SK-MEL-5 (cell line): Measurements from ENCODE around the gene TPGS1. TPM values are rescaled to one million over a fixed set of nuclear protein-coding genes. Genes with fewer than 3 reads are reported as not detected.

Experiments
- DNase-seq: peaks from one replicate; pipeline ENCODE4 v3.0.0-alpha.2; 2016; ENCODE audit warnings: low read depth, low spot score
- in situ Hi-C: cut with HindIII; loops from 2 replicates; pipeline ENCODE4 v1.10.0; 2016; ENCODE audit warnings: low sequenced_read_pairs, high pct_unique_total_duplicates, low pct_unique_long_range_greater_than_20kb
- total RNA-seq: library from RNA; depleted of rRNA; stranded (reverse); fragments of >200 nt; shearing (Covaris generic); gene quantifications from 2 replicates; pipeline ENCODE4 v1.2.3, GENCODE V29; 2014

Gene TPGS1
- total RNA-seq, 1 experiment from 2014 or later = 26.4 TPM

DNA sequence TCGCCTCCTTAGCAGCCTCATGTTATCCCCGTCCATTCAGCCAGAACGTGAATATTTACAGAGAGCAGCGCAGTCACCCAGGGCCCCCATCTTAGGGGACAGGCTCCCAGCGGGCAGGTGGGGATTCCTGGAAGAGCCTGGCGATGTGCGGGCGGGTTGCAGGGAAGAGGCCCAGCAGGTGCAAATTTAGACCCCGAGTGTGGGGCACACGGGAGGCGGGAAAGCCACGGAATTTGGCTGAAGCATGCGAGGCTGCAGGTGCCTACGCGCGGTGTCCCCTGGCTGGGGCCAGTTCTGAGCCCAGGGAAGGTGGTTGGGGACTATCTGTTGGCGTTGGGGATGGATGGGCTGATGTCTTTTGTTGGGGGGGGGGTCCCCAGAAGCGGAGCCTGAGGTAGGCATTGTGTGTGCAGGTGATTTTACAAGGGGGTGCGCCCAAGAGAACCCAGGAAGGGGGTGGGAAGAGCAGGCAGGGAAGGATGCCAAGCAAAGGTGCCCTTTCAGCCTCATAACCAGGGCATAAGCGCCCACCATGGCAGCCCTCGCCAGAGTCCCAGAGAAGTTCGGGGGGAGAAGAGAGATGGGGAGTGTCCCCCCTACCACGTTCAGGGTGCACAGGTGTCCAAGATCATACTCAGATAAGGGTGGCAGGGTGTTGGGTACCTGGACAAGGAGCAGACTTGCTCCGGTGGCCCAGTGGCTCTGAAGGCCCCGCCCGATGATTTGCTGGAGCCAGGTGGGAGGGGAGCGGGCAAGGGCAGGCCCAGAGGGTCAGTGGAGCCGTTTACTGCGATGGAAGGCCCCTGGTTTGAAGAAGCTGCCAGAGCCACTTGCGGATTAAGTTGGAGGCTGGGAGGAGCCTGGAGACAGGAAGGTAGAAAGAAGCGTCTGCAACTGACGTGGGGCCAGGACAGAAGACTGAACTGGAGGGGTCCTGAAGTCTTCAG lies 1.2 kb downstream of the TPGS1 start:
- DNase-seq = no peak
- in situ Hi-C loops = no loop called here

DNA sequence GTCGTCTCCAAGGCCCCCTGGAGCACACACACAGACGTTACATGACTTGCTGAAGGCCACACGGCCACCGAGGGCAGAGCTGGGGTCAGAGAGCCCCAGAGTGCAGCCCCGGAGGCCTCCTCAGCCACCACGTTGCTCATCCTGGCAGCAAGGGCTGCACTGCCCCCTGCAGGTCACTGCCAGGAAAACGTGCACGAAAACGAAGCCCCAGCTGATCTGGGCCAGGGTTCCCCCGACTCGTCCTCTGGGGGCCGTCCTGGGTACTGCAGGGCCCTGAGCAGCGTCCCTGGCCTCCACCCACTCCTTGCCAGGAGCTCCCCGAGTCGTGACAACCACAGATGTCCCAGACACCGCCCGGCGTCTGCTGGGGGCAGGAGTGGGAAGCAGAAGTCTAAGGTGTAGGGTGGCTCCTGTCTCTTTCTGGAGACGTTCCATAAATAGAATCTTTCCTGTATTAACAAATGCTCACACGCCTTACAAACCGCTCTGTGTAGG lies 3.4 kb downstream of the TPGS1 start:
- DNase-seq = peak; percentile 80
- in situ Hi-C loops = no loop called here

DNA sequence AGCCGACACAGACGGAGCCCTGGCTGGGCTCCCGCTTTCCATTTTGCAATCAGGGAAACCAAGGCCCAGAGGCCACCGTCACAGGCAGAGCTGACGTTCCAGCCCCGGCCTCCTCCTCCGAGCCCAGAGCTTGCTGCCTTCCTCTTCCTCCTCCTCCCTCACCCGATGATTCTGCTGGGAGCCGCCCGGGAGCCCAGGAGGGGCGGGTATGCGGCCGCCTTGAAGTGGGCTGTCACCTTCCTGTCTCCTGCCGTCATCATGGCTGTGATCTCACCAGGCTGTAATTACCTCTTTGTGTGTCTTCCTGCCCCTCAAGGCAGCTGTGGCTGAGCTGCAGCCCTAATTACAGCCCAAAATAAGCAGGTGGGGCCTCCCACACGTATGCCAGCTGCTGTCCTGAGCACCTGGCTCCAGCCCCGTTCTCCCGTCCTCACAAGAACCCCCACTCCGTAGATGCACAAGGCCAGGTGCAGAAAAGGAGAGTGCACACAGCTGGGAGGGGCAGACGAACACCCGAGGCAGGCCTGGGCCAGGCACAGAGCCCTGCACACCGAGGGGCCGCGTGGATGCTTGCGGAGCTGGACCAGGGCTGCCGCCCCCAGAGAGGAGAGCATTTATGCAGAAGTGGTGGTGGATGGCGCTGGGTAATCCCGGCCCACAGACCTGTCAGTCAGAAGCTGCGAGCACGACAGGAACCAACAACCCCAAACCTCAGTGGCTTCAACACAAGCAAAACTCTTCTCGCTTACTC lies 4.0 kb downstream of the TPGS1 start:
- no peak for DNase-seq
- in situ Hi-C loops = no loop called here

DNA sequence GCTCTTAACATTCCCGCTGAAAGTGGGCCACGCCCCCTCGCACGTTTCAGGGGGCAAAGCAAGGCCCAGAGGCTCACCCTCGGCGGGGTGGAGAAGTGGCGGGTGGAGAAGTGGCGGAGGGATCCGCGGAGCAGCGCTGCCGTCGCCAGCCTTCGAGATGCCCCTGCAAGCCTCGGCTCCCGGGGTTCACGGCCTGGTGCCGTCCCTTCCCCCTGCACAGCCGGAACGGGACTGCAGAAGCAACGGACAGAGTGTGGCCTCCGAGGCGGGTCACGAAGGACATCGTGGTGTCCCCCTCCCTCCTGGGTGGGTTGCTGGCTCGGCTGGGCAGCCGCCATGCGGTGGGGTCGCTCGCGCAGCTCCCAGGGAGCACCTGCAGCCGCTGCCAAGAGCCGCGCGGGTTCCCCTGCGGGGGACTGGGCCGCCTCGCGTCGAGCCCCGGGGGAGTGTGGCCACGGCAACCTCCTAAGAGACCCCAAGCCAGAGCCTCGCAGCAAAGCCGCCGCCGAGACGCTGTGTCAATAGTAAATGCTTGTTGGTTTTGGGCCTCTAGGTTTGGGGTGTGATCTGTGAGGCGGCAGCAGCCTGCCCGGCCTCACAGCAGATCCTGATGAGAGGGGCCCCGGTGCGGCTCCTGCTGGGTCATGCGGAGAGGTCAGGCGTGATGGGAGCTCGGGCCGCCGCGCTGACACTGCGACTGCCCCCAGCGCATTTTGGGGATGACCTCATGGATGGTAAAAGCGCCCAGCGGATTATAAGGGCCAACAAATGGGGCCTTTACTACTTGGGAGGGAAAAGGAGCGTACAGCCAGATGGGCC lies 5.5 kb downstream of the TPGS1 start:
- DNase-seq = no peak
- in situ Hi-C loops = no loop called here

DNA sequence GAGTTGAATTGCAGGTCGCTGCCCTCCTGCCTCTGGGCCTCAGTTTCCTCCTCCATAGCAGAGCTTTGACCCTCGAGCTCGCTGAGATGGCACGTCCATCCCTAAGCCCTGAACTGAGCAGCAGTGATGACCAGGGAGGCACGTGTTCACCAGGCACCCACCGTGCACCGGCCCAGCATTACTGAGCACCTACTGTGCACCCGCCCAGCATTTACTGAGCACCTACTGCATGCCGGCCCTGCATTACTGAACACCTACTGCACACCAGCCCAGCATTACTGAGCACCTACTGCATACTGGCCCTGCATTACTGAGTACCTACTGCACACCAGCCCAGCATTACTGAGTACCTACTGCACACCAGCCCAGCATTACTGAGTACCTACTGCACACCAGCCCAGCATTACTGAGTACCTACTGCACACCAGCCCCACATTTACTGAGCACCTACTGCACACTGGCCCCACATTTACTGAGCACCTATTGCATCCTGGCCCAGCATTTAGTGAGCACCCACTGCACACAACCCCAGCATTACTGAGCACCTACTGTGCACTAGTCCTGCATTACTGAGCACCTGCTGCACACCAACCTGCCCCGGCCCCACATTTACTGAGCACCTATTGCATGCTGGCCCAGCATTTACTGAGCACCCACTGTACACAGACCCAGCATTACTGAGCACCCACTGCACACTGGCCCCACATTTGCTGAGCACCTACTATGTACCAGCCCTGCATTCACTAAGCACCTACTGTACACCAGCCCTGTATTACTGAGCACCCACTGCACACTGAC lies 6.3 kb downstream of the TPGS1 start:
- DNase-seq = no peak

DNA sequence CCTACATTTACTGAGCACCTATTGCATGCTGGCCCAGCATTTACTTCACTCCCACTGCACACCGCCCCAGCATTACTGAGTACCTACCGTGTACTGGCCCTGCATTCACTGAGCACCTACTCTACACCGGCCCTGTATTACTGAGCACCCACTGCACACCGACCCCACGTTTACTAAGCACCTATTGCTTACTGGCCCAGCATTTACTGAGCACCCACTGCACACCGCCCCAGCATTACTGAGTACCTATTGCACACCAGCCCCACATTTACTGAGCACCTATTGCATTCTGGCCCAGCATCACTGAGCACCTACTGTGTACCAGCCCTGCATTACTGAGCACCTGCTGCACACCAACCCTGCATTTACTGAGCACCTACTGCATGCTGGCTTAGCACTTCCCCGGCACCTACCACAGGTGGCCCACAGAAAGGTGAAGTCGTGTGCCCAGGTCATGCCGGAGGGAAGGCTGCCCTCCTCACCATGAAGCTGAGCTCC lies 6.9 kb downstream of the TPGS1 start:
- no peak for DNase-seq
- in situ Hi-C loops = no loop called here

More for the DNA sequence above, 6.3 kb downstream of the TPGS1 start:
- in situ Hi-C loops = no loop called here

DNA sequence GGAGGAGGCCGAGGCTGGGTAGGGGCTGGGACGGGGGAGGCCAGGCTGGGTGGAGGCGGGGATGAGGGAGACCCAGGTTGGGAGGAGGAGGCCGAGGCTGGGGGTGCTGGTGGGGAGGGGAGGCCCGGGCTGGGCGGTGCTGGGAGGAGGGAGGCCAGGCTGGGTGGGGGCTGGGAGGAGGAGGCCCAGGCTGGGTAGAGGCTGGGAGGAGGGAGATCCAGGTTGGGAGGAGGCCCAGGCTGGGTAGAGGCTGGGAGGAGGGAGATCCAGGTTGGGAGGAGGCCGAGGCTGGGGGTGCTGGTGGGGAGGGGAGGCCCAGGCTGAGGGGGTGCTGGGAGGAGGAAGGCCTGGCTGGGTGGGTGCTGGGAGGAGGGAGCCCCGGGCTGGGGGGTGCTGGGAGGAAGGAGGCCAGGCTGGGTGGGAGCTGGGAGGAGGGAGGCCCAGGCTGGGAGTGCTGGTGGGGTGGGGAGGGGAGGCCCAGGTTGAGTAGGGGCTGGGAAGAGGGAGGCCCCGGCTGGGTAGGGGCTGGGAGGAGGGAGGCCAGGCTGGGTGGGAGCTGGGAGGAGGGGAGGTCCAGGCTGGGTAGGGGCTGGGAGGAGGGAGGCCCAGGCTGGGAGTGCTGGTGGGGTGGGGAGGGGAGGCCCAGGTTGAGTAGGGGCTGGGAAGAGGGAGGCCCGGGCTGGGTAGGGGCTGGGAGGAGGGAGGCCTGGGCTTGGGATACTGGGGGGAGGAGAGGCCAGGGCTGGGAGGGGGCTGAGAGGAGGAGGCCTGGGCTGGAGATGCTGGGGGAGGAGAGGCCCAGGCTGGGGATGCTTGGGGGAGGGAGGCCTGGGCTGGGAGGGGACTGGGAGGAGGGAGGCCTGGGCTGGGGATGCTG lies 10.7 kb downstream of the TPGS1 start:
- in situ Hi-C loops = no loop called here
- no peak for DNase-seq

DNA sequence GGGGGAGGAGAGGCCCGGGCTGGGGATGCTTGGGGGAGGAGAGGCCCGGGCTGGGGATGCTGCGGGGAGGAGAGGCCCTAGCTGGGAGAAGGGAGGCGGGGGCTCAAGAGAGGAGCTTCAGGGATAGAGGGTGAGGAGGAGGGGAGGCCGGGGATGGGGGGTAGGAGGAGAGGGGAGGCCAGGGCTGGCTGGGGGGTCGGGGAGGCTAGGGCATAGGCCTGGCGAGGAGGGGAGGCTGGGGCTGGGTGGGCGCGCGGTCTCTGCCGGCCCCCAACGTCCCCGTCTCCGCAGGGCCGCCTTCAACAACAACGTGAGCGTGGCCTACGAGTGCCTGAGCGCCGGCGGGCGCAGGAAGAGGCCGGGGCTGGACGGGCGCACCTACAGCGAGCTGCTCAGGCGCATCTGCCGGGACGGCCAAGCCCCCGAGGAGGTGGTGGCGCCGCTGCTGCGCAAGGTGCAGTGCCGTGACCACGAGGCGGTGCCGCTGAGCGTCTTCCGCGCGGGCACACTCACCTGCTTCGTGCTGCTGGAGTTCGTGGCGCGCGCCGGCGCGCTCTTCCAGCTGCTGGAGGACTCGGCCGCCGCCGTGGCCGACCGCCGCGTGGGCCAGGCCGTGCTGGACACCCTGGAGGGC lies 11.4 kb downstream of the TPGS1 start:
- in situ Hi-C loops = no loop called here
- no peak for DNase-seq

DNA sequence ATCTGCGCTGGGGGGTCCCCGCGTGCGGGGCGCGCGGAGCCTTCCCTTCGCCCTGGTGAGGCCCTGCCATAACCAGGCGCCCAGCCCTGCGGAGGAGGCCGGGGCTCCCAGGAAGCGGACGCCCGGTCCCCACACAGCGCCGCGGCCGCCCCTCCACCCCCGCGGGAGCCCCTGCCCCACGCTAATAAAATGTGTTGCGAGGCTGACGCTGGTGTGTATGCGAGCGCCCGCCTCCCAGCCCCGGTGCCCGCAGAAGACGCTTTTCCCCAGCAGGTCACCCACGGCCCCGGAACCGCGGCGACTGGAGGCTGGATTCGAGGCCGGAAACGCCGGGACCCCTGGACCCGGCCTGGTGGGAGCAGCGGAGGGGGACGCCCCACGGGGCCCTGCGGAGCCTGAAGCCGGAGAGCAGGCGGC lies 12.2 kb downstream of the TPGS1 start:
- in situ Hi-C loops = no loop called here

DNA sequence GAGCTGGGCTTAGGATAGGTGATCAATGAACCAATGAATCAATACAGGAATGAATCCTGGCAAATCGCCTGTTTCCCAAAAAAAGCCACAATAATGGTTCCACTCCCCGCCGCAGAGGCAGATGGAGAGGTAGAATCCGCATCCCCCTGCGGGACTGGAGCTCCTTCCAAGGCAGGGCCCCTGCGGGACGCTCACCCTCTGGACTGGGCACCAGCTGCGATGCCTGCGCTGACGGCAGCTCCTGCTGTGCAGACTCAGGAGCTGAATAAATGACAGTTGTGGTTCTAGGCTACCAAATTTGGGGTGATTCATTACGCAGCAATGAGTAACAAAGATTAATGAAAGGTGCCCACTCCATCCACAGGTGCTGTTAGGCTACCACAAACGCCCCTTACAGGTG lies 15.4 kb downstream of the TPGS1 start:
- in situ Hi-C loops = no loop called here
- no peak for DNase-seq

More for the DNA sequence above, 12.2 kb downstream of the TPGS1 start:
- no peak for DNase-seq

DNA sequence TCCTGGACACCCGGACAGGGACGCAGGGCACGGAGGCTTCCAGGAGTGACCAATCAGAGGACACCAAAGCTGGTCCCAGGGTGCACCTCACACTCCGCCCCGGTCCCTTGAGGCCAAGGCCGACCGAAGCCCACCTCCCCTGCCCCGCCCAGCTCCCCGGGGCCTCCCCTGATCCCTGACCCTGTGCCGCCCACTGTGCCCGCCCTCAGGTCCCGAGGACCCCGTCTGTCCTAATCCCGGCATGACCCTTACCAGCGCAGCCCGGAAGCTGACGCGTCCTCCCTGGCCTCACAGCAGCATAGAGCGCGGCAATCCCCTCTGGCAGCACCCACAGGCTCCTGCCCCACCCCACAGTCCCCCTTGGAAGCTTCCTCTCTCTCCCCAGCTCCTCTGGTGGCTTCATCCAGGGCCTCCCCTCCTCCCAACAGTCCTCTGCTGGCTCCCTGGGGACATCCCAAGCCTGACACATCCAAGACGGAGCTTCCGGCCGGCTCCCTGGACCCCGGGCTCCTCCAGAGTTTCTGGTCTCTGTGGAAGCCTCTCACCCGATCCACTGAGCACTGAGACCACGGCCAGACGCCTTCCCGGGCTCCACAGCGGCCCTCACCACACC lies 16.9 kb downstream of the TPGS1 start:
- DNase-seq = no peak
- in situ Hi-C loops = no loop called here

DNA sequence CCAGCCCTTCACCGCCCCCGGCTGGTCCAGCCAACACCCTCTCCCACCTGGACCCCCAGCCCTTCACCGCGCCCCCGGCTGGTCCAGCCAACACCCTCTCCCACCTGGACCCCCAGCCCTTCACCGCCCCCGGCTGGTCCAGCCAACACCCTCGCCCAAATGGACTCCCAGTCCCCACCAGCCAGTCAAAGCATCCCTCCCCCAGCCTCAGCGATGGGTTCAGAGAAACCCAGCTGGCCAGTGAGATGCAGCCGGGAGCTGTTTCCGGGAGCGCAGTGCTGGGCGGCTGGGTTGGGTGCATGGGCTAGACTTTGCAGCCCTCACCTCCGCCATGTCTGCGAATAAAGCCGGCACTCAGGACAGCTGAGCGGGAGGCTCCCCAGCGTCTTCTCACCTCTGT lies 17.7 kb downstream of the TPGS1 start:
- in situ Hi-C loops = no loop called here
- no peak for DNase-seq

DNA sequence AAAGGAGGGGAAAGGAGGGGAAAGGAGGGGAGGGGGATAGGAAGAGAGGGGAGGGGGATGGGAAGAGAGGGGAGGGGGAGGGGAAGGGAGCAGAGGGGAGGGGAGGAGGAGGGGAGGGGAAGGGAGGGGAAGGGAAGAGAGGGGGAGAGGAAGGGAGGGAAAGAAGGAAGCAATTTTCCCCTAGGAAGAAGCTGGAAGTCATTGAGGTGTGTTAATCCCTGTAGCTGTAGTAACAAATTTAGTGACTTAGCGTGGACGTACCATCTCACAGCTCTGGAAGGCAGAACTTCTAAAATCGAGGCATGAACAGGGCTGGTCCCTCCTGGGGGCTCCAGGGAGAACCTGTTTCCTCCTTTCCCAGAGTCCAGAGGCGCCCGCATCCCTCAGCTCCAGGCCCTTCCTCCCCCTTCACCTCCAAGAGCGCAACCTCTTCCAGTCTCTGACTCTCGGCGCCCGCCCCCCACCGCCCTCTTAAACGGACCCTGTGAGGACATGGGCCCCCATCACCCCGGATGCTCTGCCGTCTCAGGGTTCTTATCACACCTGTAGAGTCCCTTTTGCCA lies 18.6 kb downstream of the TPGS1 start:
- in situ Hi-C loops = no loop called here

DNA sequence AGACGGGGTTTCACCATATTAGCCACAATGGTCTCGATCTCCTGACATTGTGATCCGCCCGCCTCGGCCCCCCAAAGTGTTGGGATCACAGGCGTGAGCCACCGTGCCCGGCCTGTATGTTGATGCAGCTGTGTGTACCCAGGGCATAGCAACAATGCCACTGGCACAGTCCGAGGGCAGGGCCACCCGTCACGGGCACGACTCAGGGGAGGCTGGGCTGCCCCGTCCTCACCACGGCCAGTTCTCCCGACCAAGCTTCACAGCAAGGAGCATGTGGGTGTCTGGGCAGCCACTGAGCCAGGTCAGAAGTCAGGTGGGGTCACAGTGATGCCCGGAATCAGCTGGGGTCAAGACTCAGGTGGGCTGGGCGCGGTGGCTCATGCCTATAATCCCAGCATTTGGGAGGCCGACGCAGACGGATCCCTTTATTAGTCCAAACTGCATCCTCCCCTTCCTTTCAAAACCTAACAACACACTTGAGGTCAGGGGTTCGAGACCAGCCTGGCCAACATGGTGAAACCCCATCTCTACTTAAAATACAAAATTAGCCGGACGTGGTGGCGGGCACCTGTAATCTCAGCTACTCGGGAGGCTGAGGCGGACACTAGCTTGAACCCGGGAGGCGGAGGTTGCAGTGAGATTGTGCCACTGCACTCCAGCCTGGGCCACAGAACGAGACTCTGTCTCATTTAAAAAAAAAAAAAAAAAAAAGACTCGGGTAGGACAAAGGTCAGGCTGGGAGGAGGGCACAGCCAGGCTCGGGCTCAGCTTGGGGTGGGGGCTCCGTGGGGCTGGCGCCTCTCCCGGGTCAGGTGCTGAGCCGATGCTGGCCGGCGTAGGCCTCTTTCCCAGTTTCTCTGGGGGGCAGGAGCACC lies 23.1 kb downstream of the TPGS1 start:
- DNase-seq = no peak
- in situ Hi-C loops = no loop called here

More for the DNA sequence above, 18.6 kb downstream of the TPGS1 start:
- no peak for DNase-seq
